Measurements from ENCODE around the gene ZNF438.
A peak's percentile ranks its signal among the peaks of the same experiment; 100 is the strongest.
"Not testable (repeated sequence)": the region's sequence is repeated elsewhere in the genome, so short reads cannot be mapped to it uniquely, and the experiment has no call there.

Gene ZNF438

DNA sequence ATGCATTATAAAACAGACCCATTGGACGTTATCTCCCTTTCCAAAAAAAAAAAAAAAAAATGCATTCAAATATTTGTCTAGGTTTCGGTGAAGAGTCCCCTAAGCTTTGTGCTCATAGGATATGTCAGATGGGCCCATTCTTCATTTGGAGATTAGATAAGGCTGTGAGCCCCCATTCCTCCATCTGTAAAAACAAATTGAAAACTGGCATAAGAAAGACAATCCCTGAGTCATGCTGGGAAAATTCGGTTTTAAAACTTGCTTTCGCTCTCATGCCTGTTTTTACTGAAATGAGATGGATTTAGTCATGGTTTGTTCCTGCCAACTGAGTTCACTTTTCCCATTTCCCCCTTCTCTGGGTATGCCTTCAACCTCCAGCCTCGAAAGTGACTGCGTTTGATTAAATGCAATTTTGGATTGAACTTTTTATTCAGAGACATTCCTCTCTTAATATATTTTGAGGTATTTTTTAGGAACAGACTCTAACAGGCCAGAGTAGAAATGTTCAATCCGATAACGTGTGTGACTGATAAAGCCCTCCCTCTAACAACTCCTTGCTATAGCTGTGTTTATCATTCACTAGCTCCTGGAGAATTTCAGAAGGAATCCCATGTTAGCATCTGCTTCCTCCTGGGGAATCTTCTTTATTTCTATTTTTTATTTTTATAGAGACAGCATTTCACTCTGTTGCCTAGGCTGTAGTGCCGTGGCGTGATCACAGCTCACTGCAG is 211.2 kb downstream of the ZNF438 start:
- DNase-seq = no peak

DNA sequence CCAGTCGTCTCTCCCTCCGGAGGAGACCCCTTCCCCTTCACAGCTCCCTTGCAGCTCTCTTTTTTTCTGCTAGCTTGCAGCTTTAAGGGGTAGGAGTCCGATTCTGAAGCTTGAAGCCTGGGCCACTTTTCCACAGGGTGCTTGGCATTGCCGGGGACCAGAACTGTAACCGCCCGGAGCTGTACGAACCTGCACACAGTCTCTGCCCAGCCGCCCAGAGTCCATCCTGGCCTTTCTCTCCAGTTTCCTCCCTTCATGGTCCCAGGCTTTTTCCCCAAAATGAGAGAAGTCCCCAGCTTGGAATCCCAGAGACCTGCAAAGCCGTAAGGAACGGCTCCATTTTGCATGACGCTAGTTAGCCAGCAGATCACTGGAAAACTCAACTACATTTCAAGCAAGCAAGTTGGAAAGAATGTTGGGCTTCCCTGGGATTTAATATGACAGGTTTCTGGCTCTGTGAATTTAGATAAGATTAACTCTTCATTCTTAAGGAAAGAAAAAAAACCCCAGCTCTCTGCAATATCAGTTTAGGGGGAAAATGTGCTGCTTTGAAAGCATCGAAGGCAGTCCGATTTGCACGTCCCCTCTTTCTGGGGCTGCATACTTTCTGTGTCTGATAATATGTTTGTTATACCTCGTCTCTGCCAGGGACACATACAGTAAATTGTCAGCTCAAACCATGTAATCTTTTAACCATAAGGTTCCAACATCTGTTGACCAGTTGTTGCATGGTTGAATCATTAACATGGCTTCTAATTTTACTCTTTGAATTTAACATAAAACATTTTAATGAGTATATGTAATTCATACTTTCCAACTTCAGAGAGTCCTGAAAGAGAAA is 212.1 kb downstream of the ZNF438 start:
- no peak for DNase-seq

DNA sequence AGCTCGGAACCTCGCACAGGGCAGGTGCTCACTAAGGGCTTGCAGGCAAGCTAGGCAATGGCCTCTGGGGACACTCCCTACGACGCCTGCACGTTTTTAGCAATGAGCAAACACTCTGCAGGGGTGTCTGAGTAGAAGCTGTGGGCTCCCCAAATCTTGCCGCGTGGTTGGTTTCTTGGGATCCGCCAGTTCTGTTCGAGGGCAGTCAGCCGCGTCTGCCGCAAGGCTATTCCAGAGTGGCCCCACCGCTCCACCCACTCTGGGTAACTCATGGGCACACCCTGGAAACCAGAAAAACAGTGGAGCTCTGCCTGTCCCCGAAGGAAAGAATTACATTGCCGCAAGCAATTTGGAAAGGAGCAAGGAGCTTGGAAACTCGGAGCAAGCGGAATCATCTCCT is 212.8 kb downstream of the ZNF438 start:
- peak; percentile 75 for DNase-seq

DNA sequence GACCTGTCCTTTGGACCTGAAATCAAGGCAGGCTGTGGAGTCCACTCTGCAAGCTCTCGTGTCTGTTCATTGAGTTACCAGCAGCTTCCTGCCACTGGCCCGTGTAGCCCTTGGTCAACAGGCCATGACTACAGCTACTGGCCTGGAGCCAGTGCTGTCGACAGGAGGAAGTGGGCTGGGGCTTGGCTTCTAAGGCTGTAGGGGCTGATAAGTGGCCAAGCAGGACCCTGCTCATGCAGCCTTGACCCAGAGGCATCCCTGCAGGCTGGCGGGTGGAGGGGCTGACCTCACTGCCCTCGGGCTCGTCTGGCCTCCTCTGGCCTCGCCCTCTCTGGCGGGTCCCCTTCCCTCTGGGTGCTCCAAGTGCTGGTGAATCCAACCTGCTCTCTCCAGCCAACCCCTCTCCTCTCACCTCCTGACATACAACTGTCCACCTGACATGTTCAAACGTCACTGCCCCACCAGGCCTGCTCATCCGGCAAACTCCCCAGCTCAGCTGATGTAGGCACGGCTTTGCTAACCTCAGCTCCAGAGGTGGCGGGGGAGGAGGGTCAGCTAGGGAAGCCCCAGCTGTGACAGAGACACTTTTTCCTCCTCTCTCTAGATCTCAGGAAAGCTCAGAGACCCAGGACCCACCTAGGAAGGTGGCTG is 213.5 kb downstream of the ZNF438 start:
- DNase-seq = peak; percentile 46

DNA sequence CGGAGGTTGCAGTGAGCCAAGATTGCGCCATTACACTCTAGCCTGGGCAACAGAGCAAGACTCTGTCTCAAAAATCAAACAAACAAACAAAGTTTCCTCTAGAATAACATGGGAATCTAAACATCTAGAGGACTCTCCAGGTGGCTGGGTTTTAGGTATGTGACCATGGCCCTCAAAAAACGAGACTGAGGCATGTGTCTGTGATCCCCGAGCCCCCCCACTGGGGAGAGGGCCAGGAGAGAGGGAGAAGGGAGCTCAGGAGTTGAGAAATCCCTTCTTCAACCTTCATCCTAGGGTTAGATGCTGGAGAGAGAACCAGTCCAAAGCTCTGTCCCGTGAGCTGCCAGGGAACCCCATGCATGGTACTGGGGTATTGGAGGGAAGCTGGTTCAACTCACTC is 214.1 kb downstream of the ZNF438 start:
- DNase-seq = no peak

DNA sequence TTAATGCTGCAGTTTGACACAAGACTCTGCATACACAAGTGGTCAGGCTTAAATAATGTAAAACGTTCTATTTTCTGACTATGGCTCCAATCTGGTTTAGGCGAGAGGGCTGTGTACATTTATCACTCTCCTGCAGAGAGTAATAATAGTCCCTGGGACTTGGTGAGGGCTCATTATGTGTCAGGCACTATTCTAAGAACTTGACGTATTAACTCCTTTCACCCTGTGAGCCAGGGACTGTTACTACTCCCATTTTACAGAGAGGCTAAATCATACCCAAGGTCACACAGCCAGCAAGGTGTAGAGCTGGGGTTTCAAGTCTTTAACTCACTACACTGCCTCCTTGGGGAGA is 214.9 kb downstream of the ZNF438 start:
- DNase-seq = no peak

DNA sequence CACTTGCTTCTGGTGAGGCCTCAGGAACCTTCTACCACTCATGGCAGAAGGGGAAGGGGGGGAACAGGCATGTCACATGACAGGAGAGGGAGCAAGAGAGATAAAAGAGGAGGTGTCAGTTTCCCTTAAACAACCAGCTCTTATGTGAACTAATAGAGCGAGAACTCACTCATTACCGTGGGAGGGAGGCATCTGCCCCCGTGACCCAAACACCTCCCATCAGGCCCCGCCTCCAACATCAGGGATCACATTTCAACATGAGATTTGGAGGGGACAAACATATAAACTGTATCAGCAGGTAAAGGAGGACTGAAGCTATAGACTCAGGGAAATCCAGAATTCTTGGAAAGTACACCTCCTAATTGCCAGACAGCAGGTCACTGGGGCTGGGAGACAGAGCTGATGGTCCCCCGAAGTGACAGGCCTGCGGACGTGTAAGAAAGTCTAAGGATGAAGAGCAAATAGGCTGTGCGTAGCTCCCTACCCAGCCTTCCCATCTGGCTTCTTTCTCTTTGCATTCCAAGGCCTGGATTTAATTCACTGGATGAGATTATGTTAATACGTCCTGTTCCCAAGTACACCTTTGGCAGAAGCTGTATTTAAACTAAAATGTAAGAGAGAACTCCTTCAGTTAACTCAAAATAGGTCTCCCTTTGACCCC is 215.4 kb downstream of the ZNF438 start:
- no peak for DNase-seq

DNA sequence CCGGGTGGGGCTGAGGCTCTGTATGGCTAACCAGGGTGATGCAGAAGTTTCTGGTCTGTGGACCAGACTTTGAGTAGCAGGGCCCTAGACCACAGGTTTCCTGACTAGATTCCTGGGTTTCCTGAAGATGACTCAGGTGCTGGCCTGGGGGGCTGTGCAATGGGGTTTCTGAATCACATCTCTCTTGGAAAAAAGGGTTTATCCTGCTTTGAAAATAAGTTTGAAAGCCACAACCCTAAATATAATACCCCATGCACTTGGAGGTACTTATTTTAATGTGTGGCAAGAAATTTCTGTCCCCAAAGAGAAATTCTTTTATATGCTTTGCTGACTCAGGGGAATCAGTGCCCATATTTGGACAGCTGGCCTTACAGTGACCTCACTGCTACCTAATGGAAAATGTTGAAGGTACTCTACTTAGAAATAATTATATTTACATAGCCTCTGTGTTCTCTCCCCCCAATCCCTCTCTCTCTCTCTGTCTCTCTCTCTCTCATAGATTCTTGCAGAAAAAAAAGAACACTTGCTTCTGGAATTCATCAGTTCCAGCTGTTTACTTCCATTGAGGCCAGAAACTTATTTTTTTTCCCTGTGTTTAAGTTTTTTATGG is 217.7 kb downstream of the ZNF438 start:
- DNase-seq = no peak

DNA sequence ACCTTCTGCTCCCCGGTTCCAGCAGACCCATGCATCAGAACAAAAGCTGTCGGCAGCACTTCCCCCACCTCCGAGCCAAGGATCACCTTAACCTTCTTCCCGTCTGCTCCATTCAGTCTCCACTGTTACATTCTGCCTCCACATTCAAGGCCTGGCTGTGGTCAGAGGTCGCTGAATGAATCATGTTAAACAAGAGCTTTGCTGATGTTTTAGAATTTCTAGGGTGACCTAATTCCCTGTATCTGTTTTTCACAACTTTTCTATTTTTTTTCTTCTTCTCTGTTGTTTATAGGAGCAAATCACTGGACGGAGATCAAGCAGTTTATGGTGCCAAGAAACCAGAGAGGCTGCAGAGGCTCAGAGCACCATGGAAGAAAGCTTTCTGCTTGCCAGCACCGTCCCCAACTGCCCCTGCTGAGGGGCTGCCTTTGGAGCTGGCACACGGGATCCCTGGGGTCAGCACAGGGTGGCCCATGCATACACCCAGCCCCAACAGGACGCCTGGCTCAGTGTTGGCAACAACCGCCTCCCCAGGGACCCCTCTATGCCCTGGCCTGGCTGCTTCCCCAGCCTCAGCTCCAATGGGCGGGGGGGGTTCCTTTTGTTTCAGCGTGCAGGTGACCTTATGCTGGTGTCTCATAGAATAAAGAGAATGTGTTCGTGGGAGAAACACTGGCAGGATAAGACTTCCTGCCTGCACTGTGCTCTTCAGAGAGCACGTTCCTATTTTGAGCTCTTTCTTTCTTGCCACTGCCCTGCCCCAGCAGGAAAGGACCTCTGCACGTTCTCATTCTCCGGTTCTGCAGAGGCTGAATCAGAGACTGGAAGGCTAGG is 219.4 kb downstream of the ZNF438 start:
- no peak for DNase-seq

DNA sequence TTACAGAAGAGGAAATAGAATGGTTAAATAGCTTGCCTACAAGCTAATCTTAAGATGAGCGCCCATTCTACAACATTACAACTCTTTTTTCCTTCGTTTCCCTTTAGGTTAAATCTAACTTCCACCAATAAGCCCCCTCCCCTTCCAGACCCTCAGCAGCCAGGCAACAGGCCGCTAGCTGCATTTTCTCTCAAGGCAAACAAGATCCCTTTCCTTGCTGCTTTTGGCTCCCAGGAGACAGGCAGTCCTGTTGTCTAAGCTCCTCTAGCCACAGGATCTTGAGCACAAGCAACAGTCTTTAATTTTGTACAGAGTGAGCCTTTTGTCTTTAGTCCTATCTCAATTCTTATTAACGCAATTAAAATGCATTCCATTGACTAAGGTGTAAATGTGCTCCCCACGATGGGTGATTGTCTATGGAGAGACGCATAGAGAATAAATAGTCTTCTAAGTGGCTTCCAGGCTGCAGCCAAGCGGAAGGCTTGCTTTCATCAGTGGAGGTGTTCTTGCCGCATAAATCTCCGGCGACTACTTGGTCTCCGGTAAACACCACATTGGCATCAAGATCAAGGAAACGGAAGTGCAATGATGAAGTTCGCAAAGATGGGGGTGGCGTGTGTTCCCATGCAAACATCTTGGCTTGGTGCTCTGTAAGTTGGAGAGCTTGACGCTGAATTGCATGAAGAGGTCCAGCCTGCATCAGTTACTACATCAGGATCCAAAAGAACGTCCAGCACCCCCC is 220.2 kb downstream of the ZNF438 start:
- no peak for DNase-seq

DNA sequence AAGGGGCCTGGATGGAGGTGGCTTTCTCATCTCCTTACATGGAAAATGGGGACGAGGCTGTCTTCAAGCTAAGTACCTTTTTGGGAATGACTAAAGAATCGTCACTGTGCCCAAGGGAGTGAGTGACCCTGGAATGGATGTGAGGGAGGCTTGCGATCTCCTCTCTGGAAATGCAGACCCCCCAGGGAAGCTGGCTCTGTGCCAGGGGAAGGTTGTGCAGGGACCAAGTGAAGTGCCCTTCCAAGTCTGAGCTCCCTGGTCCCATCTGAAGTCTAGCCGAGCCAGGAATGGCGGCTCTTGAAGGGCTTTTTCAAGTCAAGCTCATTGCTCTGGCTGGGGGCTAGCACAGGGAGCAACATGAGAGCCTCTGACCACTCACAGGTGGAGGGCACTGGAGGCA is 221.2 kb downstream of the ZNF438 start:
- DNase-seq = no peak

DNA sequence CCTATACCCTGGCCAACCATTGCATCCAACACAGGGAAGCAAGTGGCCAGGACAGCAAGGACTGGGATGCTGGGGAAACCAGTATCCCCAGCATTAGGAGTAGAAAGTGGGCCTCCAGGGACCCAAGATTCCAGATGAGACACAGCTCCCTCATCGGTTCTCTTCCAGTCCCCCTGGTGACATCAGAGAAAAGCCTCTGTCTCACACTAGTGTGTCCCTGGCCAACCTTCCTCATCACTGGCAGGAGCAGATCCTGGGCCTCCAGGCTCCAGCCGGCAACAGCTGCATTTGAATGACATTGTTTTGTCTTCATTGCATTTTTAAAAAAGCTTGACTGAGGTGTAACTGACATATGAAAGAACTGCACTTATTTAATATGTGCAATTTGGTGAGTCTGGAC is 224.8 kb downstream of the ZNF438 start:
- DNase-seq = no peak

DNA sequence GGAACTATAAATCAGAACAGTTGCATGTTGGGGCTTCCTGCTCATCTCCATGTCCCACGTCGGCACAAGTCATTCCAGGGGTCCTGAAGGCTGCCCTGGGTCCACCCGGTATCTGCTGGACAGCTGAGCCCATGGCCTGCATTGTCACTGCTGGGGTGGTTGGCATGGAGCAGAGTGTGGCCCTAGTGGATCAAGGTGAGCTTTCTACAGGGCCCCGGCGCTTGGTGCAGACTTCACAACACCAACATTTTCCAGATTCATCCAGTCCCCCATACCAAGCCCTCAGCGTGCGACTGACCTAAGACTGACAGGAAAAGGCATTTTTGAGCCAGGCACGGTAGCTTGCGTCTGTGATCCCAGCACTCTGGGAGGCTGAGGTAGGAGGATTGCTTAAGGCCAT is 226.6 kb downstream of the ZNF438 start:
- DNase-seq = no peak

DNA sequence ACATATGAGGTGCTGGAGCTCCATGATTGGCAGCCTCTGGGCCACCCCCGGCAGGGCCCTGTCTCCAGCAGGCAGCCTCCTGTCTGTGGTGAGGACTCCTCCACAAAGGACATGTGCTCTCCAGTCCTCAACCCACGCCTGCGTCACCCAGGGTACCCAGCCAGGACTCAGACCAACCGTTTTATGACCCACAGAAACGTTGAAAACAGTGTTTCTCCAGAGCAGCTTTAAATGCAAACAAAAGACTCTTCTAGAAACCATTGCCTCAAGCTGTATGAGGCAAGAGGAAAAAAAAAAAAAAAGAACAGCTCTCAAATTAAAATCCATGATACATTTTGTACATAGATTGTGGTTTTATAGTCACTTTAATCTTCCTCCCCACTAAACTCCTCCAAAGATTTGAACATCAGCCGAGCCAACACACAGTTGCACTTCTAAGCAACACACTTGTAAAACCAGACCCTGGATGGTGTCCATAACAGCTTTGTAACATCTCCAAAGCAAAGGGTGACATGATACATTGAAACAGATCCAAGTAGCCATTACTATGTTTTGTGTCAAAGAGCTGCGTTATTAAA is 227.1 kb downstream of the ZNF438 start:
- peak; percentile 60 for DNase-seq

DNA sequence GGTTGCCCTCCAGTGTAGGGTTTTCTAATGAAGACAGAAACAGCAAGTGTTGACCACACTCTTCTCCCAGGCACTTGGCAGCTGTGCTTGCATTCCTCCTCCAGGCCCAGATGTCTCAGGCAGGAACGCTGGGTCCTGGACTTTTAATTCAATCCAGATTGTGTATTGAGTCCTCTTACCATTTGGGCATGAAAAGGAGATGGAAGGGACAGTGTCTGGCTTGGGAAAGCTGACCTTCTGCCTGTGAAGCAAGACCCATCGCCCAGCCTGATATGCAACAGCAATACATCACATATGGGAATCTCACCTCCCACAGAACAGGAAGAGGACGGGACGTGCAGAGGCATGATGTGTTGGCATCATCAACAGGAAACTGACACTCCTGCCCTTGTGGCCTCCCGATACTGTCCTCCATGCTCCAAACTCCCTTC is 227.8 kb downstream of the ZNF438 start:
- no peak for DNase-seq

DNA sequence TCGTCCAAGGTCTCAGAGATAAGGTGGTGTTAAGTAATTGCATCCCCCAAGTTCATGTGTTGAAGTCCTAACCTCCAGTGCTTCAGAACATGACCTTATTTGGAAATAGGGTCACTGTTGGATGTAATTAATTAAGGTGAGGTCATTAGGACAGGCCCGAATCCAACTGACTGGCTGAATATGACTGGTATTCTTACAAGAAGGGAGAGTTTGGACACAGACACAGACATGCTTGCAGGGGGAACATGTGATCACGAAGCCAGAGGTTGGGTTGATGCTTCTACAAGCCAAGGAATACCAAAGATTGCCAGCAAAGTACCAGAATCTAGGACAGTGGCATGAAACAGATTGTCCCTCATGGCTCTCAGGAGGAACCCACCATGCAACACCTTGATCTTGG is 228.6 kb downstream of the ZNF438 start:
- no peak for DNase-seq

DNA sequence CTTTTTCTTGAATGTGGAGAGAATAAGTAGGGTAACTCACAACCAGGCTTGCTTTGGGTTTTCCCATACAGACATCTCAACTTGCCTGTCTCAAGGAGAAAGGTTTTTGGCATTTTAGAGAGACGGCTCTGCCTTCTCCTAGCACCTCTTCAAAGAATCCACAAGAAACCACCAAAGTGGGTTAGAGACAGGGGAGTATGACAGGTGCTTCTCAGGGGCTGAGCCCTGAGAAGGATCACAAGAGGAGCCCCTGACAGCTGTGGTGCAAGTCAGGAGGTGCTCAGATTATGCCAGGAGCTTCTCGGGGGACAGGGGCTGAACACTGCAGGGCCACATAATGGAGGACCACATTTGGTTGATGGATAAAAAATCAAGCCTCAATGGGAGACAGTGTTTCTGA is 231.3 kb downstream of the ZNF438 start:
- DNase-seq = no peak

DNA sequence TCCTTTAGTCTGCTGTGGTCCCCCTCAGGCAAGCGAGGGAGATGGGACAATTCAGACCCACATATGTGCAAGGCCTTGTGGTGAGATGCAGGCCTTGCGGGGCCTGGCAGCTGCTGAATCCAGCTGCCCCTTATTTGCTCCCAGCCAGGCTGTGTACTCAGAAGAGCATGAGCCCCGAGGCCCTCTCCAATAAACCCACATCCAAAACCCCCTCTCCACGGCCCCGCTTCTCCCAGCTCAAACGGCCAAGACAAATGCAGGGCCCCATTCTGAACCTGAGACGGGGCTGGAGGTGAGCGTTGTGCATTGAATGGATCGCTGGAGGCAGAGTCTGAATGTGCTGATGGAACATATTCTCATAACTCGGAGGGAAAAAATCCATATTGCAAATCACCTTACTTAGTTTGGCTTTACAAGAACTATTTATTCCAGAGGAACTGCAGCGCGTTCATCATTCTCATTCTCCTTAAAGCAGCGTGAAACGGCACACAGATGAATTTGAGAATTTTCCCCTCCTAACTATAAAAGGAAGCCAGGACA is 232.9 kb downstream of the ZNF438 start:
- DNase-seq = no peak

DNA sequence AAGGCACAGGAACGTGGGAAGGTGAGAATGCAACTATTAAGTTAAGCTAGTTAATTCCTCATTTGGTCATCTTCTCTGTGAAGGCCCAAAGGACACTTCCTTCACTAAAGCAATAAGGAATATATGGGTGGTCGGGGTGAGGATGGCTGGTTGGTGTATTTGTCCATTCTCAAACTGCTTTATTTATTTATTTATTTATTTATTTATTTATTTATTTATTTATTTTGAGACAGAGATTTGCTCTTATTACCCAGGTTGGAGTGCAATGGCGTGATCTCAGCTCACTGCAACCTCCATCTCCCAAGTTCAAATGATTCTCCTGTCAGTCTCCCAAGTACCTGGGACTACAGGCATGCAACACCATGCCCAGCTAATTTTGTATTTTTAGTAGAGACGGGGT is 236.6 kb downstream of the ZNF438 start:
- DNase-seq = not testable (repeated sequence)

Data from left hindlimb (tissue), 1 donor.